Stomach (tissue), 4 donors: ENCODE results near the gene IMPACT.
A peak's percentile ranks its signal among the peaks of the same experiment; 100 is the strongest.

Source experiments
- CTCF ChIP-seq, 7 experiments: fragments of 450-650 bp in 4 of 7; fragments of 200-600 bp in 3 of 7; sonication (generic) in 3 of 7; IDR thresholded peaks; one replicate each; pipeline ENCODE4 v1.5.1; 2016 to 2019; ENCODE audit warnings: antibody characterized with exemption in 7 of 7, control low read depth in 2 of 7, mild to moderate bottlenecking in 1 of 7
- POLR2A ChIP-seq, 4 donors: fragments of 450-650 bp; IDR thresholded peaks; one replicate each; pipeline ENCODE4 v1.6.1; 2016; ENCODE audit warnings: antibody characterized with exemption in 4 of 4, control low read depth in 2 of 4, mild to moderate bottlenecking in 1 of 4, moderate library complexity in 1 of 4
- POLR2AphosphoS5 ChIP-seq, 3 donors: sonication (generic); formaldehyde crosslinking; IDR thresholded peaks; one replicate each; pipeline ENCODE4 v1.6.1; 2016; ENCODE audit warnings: antibody characterized with exemption in 3 of 3

- TF ChIP-seq CTCF (IDR thresholded peaks at IDR 0.05) = no peak
- peak; percentile 50 to 81 (median 57) for TF ChIP-seq POLR2AphosphoS5 (IDR thresholded peaks at IDR 0.05)
- no peak for TF ChIP-seq POLR2A (IDR thresholded peaks at IDR 0.05)
Observed at GRCh38 chr18:24397694-24398368, 28.6 kb upstream of the IMPACT start, which contains the start of gene OSBPL1A.
